NCI-H2171 (cell line): ENCODE results near the gene C6orf52.

Experiments used
- DNase-seq: peaks from one replicate; lab custom pipeline; 2025; lab: John Stamatoyannopoulos, UW

The C6orf52 gene

GRCh38 chr6:10644225-10644624 lies 50.2 kb downstream of the C6orf52 start:
- no peak for DNase-seq

DNA sequence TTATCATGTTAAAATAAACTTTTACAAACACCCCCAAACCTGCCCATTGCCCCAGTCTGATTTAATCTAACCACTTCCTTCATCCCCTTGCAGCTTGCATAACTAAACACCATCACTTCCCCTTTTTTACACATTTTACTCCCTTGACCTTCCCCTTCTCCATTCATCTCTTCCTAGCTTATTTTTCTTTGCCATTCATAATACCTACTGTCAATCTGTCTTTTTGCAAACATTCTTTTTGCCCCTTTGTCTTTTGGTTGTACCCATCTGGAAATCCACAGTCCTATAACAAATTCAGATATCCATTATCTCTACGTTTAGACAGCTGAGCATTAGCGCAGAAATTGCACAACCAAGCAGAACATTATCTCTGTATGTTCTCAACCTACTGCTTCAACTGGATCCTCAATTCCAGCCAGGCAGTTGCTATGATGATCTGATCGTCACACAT lies 51.2 kb downstream of the C6orf52 start:
- DNase-seq, result no peak

DNA sequence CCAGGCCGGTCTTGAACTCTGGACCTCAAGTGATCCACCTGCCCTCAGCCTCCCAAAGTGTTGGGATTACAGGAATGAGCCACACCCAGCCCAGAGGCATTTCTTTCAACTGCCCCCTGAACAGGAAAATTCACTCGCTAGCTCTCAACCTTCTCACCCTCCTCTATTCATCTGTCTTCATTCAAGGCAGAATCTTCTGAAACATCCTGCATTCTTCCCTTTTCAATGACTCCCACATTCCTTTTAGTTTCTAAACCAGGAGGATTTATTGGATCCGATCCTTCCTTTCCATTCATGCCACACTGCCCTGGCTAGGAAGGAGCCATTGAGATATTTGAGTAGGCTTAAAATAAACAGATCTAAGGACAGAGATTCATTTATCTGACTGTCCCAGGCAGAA lies 52.9 kb downstream of the C6orf52 start:
- no peak for DNase-seq

GRCh38 chr6:10640412-10640811 lies 54.0 kb downstream of the C6orf52 start:
- no peak for DNase-seq

DNA sequence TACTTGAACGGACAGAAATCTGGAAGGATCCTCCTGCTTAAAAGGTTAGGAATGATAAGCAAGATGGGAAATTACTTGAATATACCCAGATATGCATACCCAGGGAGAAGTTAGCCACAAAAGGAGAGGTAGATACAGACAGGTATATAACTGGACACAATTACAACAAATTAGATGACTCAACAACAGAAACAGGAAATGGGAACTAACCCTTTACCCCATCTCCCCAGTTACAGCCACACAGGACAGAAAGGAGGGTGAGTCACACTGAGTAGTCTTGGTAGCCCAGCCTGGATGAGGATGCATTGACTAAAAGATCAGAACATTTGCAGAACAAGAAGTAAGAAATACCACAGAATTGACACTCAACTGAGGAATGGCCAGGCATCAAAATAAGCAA lies 61.2 kb downstream of the C6orf52 start:
- DNase-seq, result no peak

DNA sequence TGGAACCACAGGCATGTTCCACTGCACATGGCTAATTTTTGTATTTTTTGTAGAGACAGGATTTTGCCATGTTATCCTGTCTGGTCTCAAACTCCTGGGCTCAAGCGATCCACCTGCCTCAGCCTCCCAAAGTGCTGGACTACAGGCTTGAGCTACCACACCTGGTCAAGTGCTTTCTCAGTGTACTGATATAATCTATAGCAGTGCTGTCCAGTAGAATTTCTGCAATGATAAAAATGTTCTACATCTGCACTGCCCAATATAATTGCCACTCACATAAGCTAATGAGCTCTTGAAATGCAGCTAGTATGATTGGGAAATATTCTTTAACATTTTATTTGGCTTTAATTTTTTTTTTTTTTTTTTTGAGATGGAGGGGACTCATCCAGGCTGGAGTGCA lies 64.2 kb downstream of the C6orf52 start:
- no peak for DNase-seq

DNA sequence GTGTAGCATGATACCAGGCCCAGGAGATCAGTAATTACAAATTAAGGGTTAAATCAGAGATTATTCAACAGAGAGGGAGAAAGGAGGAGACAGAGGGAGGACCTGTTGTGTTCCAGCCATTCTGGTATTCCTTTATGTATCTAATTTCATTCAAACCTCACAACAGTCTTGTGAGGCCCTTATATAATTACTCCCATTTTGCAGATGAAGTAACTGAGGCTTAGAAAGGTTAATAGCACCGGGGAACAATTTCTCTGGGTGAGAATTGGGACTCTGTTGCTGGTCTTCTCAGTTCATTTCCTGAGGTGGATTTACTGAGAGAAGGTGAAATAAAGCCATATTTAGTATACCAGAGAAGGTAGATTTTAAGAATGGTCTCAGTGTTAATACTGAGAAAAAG lies 66.6 kb downstream of the C6orf52 start:
- DNase-seq, result no peak

DNA sequence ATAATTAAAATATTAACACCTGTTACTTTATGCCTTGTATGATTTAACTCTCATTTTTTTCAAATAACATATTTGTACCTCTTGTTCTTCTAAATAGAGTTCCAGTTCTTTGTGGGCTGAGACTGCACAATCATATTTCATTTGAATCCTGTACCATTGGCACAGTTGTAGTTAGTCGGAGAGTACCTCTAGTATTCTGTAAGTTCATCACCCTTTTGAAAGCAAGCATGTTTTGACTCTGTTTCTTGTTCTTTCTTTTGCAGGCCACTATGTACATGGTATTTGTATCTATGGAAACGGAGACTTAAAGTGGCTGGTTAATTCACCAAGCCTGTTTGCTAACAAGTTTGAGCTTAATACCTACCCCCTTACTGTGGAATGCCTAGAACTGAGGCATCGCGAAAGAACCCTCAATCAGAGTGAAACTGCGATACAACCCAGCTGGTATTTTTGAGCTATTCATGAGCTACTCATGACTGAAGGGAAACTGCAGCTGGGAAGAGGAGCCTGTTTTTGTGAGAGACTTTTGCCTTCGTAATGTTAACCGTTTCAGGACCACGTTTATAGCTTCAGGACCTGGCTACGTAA lies 68.2 kb downstream of the C6orf52 start:
- DNase-seq, result no peak

DNA sequence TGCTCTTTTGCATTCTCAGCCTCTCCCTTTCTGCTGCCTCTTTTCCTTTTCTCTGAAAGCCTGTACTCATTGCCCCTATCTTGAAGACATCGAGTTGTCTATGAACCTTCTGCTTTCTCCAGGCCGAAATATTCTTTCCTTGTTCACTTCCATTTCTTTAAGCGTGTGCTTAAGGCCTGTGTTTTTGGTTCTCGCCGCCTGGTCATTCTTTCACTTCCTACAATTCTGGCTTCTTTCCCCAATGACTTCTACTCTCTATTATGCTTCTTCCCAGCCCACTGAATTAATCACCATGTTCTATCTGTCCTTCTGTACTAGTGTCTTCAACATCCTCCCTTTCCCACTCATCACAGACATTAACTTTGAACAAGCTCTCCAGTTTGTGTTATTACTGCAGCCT lies 69.6 kb downstream of the C6orf52 start:
- no peak for DNase-seq

- DNase-seq, result no peak
These were observed 72.6 kb downstream of the C6orf52 start for GRCh38 chr6:10621847-10622246.
